Stimulated activated CD8-positive, alpha-beta memory T cell treated with anti-CD3 and anti-CD28 coated beads, Interleukin-2, amount 100 ng/mL, for 1 hour (primary cell): ENCODE measurements around the gene CHD9NB.
"Not testable (repeated sequence)": the region's sequence is repeated elsewhere in the genome, so short reads cannot be mapped to it uniquely, and the experiment has no call there.

Experiments
- DNase-seq, 2 donors: peaks; one replicate each; pipeline ENCODE4 v3.0.0-alpha.2; 2020; ENCODE audit warnings: low read depth in 2 of 2

The CHD9NB gene

GRCh38 chr16:53084141-53084541, 31.4 kb upstream of the CHD9NB start:
- DNase-seq, result no peak

GRCh38 chr16:53083119-53083518, 30.4 kb upstream of the CHD9NB start:
- DNase-seq, result no peak

GRCh38 chr16:53082509-53082908, 29.8 kb upstream of the CHD9NB start:
- DNase-seq, result no peak

- no peak for DNase-seq
These were observed 29.1 kb upstream of the CHD9NB start for GRCh38 chr16:53081686-53082407.

- no peak for DNase-seq
These were observed 28.3 kb upstream of the CHD9NB start for GRCh38 chr16:53081032-53081424.

GRCh38 chr16:53080345-53081031, 27.8 kb upstream of the CHD9NB start:
- DNase-seq, result no peak

GRCh38 chr16:53078765-53079485, 26.2 kb upstream of the CHD9NB start:
- DNase-seq, result no peak

- no peak for DNase-seq
These were observed 25.6 kb upstream of the CHD9NB start for GRCh38 chr16:53078247-53078646.

- DNase-seq, result not testable (repeated sequence)
These were observed 22.8 kb upstream of the CHD9NB start for GRCh38 chr16:53075461-53075860.

- DNase-seq, result not testable (repeated sequence)
These were observed 21.6 kb upstream of the CHD9NB start for GRCh38 chr16:53074296-53074695.

GRCh38 chr16:53073022-53073421, 20.3 kb upstream of the CHD9NB start:
- DNase-seq, result no peak

GRCh38 chr16:53071748-53072301, 19.1 kb upstream of the CHD9NB start:
- no peak for DNase-seq

- no peak for DNase-seq
These were observed 17.1 kb upstream of the CHD9NB start for GRCh38 chr16:53069772-53070171.

- DNase-seq, result no peak
These were observed 15.7 kb upstream of the CHD9NB start for GRCh38 chr16:53068423-53068833.

- no peak for DNase-seq
These were observed 15.0 kb upstream of the CHD9NB start for GRCh38 chr16:53067675-53068074.

- DNase-seq, result no peak
These were observed 12.9 kb upstream of the CHD9NB start for GRCh38 chr16:53065461-53066061.

- DNase-seq, result no peak
These were observed 11.4 kb upstream of the CHD9NB start for GRCh38 chr16:53064081-53064578.

GRCh38 chr16:53061701-53062159, 9.0 kb upstream of the CHD9NB start:
- DNase-seq, result no peak

- no peak for DNase-seq
These were observed 8.6 kb upstream of the CHD9NB start for GRCh38 chr16:53061256-53061655.

- DNase-seq, result no peak
These were observed 7.0 kb upstream of the CHD9NB start for GRCh38 chr16:53059672-53060071.

GRCh38 chr16:53058882-53059281, 6.2 kb upstream of the CHD9NB start:
- DNase-seq, result no peak

- DNase-seq, result no peak
These were observed 5.7 kb upstream of the CHD9NB start for GRCh38 chr16:53058441-53058840.
